Retina (tissue), 1 donor: ENCODE results near the gene TGFB1I1.
A peak's percentile ranks its signal among the peaks of the same experiment; 100 is the strongest.
"Not testable (repeated sequence)": the region's sequence is repeated elsewhere in the genome, so short reads cannot be mapped to it uniquely, and the experiment has no call there.

ENCODE experiments used
- DNase-seq: peaks from one replicate; pipeline ENCODE4 v3.0.0-alpha.2; 2016

TGFB1I1 gene

DNA sequence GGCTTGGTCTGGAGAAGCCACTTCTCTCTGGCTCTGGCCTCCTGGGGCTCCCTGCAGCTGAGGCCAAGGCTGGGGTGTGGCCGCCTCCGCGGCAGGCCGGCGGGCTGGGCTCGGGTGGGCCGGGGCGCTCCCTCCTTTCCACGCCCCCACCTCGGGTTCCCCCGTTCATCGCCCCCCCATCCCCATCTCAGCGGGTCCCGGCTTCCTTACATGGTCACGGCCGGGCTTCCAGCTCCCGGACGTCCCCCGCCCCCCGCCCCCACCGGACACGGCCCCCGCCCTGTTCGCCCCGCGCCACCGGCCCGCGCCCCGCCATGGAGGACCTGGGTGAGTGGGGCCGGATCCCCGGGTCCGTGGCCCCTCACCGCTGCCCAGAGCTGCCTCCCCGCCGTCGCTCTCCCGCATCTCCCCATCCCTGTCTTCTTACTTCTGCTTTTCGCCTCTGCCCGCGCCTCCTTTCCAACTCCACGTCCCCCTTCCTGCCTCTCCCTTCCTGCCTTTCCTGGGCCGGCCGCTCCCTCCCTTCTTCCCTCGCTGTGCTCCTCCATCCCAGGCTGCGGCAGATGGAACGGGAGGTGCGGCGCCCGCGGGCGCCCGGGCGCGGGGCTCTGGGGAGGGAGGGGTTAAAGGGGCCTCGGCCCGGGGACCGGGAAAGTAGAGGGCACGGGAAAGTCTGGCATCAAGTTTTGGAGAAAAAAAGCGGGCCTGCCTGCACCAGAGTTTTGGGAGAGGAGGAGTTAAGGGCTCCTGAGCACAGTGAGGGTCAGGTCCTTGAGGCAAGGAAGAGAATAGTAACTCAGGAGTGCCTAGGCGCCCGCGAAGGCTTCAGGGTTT is at the start of gene TGFB1I1:
TSS of gene TGFB1I1 (plus strand) at position 278 of the 834 bp plus-strand sequence. CDS start at position 315, 37 bp downstream.
- no peak for DNase-seq

DNA sequence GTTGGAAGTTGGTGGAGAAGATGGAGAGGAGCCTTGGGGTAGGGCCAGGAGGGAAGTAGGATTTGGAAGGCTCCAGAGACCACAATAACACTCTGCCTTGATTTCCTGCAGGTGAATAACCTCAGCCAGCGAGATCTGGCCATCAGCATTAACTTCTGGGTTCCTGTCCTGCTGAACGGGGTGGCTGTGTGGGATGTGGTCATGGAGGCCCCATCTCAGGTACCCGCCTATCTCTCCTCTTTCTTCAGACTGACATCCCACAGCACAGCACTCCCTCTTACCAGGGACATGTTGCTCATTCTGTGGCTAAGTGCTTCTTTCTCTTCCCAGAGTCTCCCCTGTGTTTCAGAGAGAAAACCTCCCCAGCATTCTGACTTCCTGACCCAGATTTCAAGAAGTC is 48.7 kb upstream of the TGFB1I1 start:
- DNase-seq, result no peak

DNA sequence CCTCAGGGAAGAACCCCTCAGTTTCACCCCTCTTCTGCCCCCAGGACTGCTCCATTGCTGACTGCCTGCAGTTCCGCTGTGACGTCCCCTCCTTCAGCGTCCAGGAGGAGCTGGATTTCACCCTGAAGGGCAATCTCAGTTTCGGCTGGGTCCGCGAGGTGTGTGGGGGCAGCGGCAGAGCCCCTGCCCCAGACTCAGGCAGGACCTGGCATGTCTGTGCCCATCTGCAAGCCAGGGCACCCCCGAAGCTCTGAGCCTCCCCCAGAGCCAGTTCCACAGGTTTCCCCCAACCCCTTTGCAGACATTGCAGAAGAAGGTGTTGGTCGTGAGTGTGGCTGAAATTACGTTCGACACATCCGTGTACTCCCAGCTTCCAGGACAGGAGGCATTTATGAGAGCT is 48.2 kb upstream of the TGFB1I1 start:
- no peak for DNase-seq

DNA sequence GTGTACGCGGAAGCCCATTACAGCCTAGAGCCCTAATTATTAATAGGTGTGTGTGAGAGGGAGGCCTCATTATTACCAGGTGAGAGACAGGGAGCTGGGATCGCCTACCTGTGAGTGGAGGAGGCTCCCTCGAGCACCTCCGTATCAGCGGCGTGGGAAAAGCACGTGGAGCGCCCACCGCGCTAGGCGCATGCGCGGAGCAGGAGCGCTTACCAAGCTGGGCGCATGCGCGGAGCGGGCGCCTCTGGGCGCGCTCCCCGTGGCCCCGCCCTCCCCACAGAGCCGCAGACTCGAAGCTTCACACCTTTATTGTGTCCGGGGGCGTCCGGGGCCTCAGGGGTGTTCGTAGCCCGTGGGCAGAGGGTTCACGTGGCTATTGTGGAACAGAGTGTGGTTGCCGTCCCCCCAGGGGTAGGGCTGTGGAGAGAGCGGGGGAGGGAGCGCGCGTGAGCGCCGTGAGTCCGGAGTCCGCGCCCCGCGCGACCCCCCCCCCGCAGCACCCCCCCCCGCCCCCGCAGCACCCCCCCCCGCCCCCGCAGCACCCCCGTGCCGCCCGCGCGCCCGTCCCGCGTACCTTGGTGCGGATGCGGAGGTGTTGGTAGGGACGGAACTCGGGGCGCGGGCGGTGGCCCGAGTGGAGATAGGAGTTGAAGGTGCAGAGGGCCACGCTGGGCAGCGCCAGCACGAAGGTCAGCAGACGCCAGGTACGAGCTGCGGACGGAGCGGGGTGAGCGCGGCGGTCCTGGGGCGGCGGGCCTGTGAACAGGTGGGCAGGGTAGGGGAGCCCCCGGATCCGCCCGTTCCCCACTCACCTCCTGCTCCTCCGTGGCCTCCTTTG is 44.3 kb upstream of the TGFB1I1 start:
- DNase-seq, result peak; percentile 80

DNA sequence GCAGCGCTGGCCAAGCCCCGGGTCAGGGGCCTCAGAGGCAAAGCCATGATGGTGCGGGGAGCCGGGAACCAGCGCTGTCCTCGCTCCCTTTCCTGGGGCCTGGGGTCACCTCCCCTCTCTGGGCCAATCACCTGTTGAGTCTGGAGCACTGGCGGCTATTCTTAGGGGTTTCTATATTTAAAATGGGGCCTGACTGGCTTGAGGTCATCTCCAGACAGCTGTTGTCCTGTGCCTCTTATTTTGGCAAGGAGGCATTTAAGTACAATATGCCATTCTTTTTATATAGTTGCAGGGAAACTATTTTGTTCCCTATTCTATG is 43.7 kb upstream of the TGFB1I1 start, which contains the start of gene COX6A2:
TSS of gene COX6A2 (minus strand) at position 82 of the 319 bp plus-strand sequence. CDS start at position 47, 35 bp downstream.
- DNase-seq, result peak; percentile 43

DNA sequence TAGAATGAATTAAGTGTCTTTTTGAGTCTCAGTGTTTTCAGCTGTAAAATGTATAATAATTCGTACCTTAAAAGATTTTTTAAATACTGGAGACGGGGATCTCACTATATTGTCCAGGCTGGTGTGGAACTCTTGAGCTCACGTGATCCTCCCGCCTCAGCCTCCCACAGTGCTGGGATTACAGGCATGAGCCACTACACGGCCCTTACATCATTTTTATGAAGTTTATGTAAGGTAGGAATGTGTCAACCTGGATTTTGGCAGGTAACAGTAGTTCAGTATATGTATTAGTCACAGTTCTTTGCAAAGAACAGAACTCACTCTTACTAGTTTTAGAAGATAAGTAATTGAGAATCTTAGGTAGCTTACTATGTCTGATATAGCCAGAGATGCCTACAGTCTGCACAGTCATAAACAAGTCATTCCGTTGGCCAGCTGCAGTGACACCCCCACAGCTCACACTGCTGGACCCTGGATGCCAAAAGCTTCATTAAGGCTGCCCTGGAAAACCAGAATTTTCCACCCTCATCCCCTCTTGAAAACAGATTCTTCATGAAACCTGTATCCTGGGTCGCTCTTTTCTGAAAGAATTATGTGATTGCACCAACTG is 43.2 kb upstream of the TGFB1I1 start:
- DNase-seq, result no peak

DNA sequence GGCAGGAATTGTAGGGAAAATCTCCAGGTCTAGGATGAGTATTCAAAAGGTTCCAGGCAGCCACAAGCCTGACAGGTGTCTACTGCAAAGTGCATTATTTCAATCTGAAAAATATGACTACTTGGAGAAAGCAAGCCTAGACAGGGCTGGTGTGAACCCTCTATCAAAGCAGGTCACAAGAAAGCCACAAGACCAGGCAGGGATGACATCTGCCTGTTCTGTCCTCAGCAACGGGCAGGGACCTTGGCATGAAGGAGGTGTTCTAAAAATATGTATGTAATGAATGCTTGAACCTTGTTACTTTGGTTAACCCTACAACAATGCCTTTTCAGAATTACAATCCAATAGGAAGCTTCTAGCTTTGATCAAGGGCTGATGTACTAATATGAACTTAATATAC is 42.6 kb upstream of the TGFB1I1 start:
- DNase-seq, result no peak

DNA sequence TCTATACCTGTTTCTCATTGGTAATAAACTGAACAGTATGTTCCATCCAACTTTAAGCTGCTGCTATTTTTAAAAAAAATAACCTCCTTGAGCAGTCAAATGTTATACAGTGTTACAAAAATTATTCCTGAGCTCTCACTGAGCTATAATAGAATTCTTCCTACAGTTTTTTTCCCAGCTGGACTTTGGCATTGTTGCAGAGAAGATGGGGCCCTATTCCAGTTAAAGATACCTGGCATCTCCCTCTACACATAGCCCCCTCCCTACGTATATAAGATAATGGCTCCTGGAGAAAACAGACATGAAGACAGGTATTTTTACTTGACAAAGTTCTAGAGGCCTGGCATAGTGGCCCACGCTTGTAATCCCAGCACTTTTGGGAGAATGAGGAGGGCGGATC is 42.2 kb upstream of the TGFB1I1 start:
- DNase-seq, result no peak

DNA sequence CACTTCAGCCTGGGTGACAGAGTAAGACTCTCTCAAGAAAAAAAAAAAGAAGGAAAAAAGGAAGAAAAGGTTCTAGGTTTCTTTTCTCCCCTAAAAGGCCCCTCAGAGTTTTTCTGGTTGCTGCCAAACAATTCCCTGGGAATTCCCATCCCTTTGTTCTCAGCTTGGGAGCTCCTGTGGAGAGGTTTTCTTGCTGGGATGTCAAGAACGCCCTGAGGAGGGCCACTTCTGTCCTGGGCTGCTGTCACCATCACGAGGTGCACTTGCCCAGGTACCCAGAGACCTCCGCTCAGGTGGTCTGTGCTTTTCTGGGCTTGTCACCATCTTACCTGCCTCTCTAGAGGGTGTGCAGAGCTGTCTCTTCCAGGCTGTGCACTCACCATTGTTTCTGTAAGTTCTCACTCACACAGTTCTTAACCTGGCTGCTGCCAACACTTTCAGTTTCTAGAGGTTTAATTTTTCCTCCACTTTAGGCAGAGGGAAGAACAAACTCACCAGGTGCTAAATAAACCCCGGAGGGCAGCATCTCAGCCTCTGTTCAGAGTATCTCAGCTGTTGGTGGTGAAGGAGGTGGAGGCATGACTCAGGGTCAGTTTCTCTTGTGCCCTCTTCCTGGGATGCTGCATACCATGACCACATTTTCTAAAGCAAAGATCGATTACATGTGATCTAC is 41.4 kb upstream of the TGFB1I1 start:
- DNase-seq, result no peak

DNA sequence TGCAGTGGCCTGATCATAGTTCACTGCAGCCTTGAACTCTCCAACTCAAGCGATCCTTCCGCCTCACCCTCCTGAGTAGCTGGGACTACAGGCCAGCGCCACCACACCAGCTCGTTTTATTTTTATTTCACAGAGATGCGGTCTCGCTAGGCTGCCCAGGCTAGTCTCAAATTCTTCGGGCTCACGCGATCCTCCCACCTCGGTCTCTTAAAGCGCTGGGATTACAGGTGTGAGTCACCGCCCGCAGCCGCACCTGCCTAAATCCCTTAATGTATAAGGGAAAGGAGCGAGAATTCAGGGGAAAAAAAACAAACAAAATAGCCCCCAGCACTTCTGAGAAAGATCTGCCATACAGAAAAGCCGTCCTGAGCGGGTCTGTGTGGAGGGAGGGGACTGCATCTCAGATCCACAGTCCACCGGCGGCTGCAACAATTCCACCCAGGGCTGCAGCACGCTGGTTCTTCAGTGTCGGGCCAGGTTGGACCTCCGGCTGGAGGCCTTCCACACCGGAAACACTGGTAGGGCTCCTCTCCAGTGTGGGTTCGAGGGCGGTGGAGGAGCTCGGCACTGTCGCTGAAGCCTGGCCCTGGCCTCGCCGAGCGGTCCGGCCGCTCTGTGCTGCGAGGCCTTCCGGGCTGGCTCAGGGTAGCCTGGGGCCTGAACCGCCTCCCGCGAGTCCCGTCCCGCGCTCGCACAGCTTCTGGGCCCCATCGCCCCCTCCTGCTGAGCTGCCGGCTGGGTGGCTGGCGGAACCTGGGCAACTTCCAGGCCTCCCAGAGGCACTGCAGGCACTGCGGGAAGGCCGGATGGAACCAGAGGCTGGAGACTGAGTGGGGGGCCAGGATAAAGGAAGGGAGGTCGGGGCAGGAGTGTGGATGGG is 36.4 kb upstream of the TGFB1I1 start:
- no peak for DNase-seq

DNA sequence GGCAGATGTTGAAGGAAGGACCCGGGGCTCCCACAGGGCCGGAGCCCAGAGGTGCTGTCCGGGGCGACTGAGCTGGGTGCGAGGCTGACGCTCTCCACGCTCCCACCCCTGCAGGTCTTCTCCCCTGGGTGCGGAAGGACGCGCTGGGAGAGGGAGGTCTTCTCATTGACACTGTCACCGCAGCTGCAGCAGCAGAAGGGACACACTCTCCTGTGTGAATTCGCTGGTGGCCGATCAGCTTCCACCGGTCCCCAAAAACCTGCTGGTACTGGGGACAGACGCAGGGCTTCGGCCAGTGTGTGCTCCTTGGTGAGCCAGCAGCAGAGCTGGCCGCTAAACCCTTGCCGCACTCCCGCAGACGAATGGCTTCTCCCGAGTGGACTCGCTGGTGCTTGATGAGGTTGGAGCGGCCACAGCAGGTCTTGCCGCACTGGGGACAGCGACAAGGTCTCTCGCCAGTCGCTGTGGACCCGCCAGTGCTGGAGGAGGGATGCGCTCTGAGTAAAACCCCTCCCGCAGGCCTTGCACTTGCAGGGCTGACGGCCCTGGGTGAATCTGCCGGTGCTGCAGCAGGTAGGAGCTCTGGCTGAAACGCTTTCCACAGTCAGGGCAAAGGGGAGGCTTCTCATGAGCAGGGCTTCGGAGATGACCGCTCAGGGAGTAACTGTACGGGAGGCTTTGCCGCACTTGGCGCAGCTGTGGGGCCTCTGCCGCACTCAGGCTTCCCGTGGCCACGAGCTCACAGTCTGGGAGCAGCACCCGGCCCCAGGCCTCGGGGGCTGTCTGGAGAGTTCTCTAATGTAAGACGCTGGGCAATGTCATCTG is 35.5 kb upstream of the TGFB1I1 start:
- DNase-seq, result no peak

DNA sequence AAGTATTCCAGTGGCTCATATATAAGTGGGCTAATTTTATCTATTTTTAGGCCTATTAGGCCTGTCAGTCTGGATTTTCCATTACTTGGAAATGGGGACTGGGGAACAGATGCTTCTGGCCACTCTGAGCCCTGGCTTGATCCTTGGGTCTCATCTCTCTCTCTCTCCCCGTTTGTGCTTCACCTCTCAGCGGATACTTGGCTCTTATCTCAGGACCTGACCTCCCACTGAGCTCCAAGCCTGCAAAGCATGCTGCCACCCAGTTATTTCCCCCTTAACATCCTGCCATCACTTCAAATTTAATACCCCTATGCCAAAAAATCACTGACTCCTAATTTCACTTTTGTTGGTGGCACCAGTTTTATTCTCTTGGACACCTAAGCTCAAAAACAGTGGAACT is 33.5 kb upstream of the TGFB1I1 start:
- no peak for DNase-seq

DNA sequence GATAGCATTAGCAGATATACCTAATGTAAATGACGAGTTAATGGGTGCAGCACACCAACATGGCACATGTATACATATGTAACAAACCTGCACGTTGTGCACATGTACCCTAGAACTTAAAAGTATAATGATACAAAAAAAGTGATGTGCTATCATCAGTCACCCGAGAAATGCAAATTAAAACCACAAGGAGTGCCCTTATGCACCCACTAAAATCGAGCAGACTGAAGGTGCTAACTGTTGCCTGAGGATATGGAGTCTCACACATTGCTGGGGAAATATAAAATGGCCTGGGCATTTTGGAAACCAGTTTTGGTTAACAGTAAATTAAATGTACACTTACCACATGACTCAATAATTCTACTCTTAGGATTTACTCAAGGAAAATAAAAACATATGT is 32.9 kb upstream of the TGFB1I1 start:
- DNase-seq, result not testable (repeated sequence)

DNA sequence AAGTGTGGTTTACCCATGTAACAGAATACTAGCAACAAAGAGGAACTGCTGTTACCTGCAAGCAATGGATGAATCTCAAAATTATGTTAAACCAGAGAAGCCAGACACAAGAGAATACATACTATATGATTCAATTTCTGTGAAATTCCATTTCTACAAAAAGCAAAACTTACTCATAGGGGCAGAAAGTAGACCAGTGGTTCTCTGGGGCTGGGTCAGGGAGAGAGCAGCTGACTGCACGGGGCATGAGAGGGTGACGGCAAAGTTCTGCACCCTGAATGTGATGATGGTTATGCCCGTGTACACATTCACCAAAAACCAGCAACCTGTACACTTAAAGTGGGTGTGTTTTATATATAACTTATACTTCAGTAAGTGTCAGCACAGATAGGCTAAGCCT is 32.4 kb upstream of the TGFB1I1 start:
- DNase-seq, result no peak

DNA sequence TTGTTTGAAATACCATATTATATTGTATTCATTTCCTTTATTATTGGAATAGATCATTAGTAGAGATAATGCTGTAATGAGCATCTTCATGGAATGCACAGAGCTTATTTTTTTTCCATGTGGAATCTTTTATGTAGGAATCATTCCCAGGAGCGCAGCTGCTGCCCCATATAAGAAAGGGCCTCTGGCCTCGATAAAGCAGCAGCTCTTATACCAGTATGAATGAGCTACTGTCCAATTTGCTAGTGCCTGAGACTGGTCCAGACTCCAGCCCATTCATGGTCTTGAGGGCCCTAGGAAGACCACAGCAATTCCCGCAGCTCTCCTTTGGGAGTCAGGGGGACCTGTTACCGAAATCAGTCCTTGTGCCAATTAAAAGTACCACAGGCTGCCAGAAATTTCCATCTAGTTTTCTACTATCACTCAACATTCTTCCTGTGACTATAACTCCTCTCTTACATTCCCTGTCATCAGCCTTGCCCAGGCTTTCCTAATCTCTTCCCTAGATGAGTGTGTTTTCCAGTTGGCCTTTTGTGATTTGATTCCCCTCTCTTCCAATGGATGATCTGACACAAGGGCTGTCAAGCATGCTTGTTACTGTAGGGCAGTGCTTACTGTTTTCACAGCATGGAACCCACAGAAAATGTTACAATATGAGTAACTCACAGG is 31.3 kb upstream of the TGFB1I1 start:
- no peak for DNase-seq

DNA sequence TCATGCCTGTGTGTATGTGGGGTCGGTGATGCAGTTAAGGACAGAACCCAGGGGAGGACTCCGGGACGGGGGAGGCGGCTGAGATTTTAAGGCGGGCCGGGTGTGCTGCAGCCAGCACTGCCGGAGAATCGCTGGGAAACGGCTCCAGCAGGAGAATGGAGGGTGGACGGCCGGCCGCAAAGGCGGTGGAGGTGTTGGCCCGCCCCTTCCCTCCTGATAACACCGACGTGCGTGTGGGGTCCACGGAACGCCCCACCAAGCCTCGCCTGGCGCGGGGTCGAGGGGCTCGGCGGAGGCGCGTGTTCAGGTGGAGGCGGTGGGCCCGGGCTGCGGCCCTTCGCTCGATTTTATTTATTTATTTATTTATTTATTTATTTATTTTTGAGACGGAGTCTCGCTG is 30.0 kb upstream of the TGFB1I1 start:
- DNase-seq, result no peak

DNA sequence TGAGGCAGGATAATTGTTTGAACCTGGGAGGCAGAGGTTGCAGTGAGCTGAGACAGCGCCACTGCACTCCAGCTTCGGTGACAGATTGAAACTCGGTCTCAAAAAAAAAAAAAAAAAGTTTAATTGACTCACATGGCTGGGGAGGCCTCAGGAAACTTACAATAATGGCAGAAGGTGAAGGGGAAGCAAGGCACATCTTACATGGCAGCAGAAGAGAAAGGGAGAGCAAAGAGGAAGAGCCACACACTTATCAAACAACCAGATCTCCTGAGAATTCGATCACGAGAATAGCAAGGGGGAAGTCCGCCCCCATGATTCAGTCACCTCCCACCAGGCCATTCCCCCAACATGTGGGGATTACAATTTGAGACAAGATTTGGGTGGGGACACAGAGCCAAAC is 26.0 kb upstream of the TGFB1I1 start:
- not testable (repeated sequence) for DNase-seq

DNA sequence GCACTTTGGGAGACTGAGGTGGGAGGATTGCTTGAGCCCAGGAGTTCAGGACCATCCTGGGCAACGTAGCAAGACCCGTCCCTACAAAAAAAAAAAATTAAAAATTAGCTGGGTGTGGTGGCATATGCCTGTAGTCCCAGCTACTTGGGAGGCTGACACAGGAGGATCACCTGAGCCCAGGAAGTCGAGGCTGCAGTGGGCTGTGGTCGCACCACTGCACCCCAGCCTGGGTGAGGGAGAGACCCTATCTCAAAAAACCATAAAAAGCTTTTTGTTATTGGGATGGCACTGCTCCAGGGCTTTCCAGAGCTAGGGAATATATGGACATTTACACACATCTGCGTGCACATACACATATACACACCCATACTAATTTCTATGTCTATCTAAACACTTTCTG is 20.8 kb upstream of the TGFB1I1 start:
- no peak for DNase-seq

DNA sequence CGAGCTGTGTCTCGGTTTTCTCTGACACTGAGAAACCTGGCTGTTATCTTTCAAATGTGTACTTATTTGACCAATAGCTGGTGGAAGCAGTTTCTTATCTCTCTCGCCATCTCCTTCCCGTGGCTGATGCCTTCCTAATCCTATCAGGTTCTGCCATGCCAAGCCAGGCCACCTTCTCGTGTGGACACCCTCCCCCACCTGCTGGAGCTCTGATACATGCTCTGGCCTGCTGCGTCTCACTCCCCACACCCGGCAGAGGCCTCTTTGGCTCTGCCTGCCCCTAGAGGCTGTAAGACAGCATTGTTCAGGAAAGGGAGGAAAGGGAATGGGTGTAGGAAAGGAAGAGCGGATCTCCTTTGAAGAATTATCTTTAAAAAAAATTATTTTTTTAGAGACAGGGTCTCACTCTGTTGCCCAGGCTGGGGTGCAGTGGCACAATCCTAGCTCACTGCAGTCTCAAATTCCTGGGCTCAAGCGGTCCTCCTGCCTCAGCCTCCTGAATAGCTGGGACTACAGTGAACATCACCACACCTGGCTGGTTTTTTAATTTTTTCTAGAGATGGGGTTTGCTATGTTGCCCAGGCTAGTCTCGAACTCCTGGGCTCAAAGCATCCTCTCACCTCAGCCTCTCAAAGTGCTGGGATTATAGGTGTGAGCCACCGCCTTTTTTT is 20.1 kb upstream of the TGFB1I1 start:
- peak; percentile 52 for DNase-seq

DNA sequence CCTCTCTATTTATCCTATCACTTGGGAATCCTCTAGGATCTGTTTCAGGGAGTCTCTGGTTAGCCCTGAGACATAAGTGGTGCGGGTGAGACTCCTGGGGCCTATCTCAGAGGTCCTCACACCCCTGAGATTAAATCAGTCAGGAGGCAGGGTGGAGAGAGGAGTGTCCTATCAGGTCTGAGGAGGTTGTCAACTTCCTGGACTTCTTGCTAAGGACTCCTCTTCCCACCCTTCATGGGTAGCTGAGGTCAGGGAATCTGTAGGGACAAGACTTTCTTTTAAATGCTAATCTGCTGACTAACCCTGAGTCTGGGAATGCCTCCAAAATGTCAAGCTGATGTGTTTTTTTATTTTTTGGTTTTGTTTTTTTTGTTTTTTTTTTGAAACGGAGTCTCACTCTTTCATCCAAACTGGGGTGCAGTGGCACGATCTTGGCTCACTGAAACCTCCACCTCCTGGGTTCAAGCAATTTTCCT is 19.3 kb upstream of the TGFB1I1 start:
- DNase-seq, result no peak
